AG09319 (cell line): ENCODE data around the gene RASSF8.

Experiments
- DNase-seq: peaks from one replicate; pipeline ENCODE4 v3.0.0-alpha.2; 2010; ENCODE audit warnings: low read depth; ENCODE audit errors: extremely low read depth
- CTCF ChIP-seq: IDR thresholded peaks from 2 replicates; pipeline ENCODE4 v1.5.1; 2011; ENCODE audit warnings: low read depth, mild to moderate bottlenecking, inconsistent platforms, low read length, moderate library complexity

The RASSF8 gene

DNA sequence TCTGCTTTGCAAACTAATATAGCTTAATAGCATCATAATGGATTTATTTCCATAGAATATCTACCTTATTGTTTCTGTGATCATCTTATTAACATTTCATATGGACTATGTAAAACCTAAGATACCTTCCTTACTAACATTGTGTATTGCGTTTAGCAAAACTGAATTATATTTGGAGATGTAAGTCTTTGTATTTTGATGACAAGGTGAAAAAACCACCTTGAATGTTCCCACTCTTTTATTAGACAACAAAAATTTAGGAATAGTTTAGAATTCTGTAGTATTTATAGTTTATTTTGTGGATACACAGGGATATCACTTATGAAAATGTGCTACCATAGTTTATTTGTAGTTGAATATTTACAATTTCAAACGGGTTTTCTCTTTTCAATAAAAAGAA is 32.0 kb downstream of the RASSF8 start:
- TF ChIP-seq CTCF, result no peak
- no peak for DNase-seq

DNA sequence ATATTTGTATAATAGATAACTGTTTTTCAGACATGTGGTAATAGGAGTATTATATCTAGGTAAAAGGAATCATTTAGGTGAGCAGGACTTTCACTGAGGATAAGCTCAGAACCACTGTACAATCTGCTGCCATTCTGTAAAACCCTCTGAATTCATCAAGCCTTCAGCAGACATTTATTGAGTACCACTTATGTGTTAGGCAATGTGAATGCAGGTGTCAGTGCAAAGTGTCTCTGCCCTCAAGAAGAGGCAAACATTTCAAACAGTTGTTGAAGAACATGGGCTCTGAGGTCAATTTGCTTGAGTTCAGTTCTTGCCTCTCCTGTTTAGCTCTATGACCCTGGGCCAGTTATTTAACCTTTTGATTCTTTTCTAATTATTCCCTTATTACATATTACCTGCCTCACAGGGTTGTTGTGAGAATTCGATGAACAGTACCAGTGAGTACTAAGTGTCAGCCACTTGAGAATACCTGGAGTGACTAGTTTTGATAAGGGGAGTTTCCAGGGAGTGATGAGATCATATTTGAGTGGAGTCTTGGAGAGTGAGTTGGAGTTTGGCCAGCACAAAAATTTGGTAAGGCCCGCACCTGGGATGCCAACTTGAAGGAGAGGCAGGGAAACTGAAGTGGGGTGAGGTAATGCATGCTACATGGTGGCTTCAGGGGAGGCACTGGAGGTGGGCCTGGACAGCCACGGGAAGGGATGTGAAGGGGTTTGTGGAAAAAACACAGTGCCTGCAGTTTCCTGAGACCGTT is 33.7 kb downstream of the RASSF8 start:
- no peak for DNase-seq
- no peak for TF ChIP-seq CTCF

DNA sequence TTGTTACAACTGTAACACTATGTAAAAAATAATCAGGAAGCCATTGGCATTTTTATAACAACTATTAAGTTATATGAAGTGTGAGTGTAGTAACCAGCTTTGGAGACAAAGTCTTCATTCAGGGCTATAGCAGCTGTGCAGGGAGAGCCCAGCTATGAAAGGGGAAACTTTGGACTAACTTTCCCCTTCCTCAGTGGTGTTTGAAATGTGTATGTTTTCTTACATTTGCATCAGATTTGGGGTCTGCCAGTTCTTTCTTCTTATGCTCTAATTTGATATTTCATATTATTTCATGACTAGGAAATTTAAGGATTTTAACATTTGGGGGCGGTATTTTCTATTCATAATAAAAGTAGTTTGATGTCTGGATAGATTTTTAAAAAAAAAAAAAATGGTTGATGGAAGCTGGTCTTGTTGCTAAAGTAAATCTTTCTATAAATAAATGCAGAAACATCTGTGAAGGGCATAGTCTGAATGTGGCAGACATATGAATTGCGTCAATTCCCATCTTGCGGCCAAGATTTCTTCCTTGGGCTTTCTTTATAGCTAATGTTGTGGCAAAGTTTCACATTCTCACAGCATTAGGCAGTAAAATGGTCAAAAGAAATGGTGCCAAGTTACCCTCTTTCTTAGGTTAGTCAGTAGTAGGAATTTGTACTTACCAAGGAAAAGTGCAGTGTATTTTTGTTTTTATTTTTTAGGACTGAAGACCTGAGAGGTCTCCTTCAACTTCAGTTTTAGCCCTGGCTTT is 35.6 kb downstream of the RASSF8 start:
- TF ChIP-seq CTCF, result no peak

DNA sequence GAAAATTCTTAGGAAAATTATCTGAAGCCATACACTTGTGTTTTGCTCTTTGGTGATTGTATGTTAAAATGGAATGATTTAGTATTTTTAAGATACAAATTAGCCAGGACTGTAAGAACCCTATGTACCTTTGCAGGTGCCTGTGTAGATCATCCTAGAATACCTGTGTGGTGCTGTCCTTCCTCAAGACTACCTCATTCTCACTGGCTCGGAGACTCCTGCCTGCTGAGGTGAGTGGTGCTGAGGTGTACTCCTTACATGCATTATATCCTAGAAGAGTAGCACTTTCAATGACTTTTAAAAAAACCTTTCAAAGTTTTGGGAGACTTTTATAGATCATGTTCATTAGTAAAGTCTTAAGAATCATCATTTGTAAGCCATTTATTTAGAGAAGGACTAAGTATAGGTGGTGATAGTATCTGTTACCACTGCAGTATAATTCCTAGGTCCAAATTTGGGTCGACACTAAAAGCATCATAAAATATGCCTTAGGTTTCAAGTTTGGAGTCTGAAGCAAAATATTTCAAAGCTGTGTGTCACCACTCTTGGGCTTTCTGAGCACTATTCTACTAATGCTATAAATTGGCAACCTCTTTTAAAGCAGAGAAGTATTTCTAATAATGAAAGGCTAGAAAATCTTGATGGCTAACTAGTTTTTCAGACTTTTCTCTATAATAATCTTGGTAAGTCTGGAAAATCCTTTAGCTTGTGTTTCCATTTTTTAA is 36.6 kb downstream of the RASSF8 start:
- TF ChIP-seq CTCF, result no peak
- DNase-seq, result no peak

More for the DNA sequence above, 35.6 kb downstream of the RASSF8 start:
- DNase-seq, result peak; percentile 77

DNA sequence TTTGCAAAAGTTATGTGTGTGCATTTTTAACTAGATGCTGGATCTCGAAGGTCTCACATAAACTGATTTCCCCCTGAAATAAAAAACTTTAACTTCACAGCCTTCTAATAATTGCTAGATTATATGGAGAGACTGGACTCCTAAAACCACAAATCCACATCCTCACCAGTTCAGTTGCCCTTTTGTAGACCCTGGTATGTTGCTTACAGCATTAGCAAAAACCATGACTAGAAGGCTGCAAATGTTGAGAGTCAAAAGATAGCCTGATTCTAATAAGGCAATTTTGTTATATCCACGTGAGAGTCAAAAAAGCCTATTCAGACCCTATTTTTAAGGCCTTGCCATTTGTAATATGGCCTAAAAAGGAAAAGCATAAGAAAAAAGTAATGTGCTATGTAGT is 37.4 kb downstream of the RASSF8 start:
- no peak for TF ChIP-seq CTCF
- DNase-seq, result no peak

DNA sequence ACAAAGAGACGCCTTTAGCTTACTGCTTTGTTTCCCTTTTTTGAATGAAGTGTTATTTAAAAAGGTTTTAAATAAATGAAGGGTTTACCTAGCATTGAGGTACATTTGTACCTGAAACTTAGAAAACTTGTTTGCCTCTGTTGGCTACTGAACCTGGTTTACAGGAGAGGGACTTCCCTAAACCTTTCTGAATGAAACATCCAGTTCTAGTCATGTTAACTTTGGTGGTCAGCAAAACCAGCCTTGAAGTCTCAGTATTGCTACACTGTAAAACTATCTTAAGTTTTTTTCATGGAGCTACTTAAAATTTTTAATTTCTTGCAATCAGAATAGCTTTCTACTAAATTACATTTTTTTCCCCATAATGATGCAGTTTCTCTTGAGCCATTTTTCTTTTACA is 38.2 kb downstream of the RASSF8 start:
- TF ChIP-seq CTCF, result no peak
- DNase-seq, result no peak
